Measurements from ENCODE around the gene RFX4.

DNA sequence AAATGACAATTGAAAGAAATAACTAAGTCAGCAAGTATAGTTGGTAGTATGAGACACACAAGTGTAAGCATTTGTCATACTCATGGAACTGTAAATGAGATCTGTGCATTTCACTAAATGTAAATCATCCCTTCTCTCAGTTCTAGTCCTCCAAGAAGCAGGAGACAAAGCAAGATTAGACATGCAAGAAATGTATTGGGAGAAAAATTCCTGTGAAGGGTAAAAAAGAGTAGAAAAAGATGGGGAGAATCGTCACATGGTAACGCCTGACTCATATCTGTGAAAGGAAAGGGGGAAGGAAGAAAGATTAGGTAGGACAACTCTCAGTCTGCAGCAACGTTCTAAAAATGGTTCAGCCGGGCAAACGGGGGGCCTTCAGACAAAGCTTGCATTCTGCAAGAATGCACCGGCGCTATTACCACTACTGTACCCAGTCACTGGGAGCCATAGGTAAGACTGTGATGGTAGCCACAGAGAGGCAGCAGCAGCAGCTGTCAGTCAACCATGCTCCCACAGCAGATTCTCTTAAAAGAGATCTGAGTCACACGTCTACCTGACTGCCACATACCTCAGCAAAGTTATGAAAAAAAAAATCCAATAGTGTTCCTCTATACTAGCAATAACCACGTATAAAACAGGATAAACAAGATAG, 18.0 kb upstream of the RFX4 start:
- TF ChIP-seq, protein P1, sequence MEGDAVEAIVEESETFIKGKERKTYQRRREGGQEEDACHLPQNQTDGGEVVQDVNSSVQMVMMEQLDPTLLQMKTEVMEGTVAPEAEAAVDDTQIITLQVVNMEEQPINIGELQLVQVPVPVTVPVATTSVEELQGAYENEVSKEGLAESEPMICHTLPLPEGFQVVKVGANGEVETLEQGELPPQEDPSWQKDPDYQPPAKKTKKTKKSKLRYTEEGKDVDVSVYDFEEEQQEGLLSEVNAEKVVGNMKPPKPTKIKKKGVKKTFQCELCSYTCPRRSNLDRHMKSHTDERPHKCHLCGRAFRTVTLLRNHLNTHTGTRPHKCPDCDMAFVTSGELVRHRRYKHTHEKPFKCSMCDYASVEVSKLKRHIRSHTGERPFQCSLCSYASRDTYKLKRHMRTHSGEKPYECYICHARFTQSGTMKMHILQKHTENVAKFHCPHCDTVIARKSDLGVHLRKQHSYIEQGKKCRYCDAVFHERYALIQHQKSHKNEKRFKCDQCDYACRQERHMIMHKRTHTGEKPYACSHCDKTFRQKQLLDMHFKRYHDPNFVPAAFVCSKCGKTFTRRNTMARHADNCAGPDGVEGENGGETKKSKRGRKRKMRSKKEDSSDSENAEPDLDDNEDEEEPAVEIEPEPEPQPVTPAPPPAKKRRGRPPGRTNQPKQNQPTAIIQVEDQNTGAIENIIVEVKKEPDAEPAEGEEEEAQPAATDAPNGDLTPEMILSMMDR (IDR thresholded peaks at IDR 0.05), result no peak
- TF ChIP-seq, protein P2, sequence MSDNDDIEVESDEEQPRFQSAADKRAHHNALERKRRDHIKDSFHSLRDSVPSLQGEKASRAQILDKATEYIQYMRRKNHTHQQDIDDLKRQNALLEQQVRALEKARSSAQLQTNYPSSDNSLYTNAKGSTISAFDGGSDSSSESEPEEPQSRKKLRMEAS (IDR thresholded peaks at IDR 0.05), result no peak
- TF ChIP-seq ESRRA (IDR thresholded peaks at IDR 0.05; ENCODE audit: borderline replicate concordance, low read length), result no peak

All from A549 (cell line).